Inferior parietal cortex (tissue), 1 donor: Measurements from ENCODE around the gene SH2B2.
"Not testable (repeated sequence)": the region's sequence is repeated elsewhere in the genome, so short reads cannot be mapped to it uniquely, and the experiment has no call there.

Source experiments
- DNase-seq: peaks from one replicate; pipeline ENCODE4 v3.0.0-alpha.2; 2016; ENCODE audit errors: extremely low spot score

The SH2B2 gene

GRCh38 chr7:102330666-102331460 is 44.2 kb downstream of the SH2B2 start:
- not testable (repeated sequence) for DNase-seq

- not testable (repeated sequence) for DNase-seq
Observed at GRCh38 chr7:102335574-102335973, 48.9 kb downstream of the SH2B2 start.

- DNase-seq = not testable (repeated sequence)
Observed at GRCh38 chr7:102337002-102337401, 50.3 kb downstream of the SH2B2 start.

- not testable (repeated sequence) for DNase-seq
Observed at GRCh38 chr7:102337420-102337819, 50.8 kb downstream of the SH2B2 start.

- not testable (repeated sequence) for DNase-seq
Observed at GRCh38 chr7:102340599-102341368, 54.1 kb downstream of the SH2B2 start.

- not testable (repeated sequence) for DNase-seq
Observed at GRCh38 chr7:102346983-102347382, 60.3 kb downstream of the SH2B2 start.

GRCh38 chr7:102356344-102356743 is 69.7 kb downstream of the SH2B2 start, which contains the start of gene SPDYE6:
Gene SPDYE6 (minus strand): TSS chr7:102356444. CDS start chr7:102356023, 421 bp downstream.
- not testable (repeated sequence) for DNase-seq

GRCh38 chr7:102363549-102364393 is 77.1 kb downstream of the SH2B2 start:
- peak; percentile 100 for DNase-seq

- DNase-seq = not testable (repeated sequence)
Observed at GRCh38 chr7:102364394-102364886, 77.8 kb downstream of the SH2B2 start.

GRCh38 chr7:102365390-102365789 is 78.7 kb downstream of the SH2B2 start:
- DNase-seq = not testable (repeated sequence)

- DNase-seq = not testable (repeated sequence)
Observed at GRCh38 chr7:102370038-102370437, 83.4 kb downstream of the SH2B2 start.
